ENCODE data around the gene TSPAN14.
A peak's percentile ranks its signal among the peaks of the same experiment; 100 is the strongest.

DNA sequence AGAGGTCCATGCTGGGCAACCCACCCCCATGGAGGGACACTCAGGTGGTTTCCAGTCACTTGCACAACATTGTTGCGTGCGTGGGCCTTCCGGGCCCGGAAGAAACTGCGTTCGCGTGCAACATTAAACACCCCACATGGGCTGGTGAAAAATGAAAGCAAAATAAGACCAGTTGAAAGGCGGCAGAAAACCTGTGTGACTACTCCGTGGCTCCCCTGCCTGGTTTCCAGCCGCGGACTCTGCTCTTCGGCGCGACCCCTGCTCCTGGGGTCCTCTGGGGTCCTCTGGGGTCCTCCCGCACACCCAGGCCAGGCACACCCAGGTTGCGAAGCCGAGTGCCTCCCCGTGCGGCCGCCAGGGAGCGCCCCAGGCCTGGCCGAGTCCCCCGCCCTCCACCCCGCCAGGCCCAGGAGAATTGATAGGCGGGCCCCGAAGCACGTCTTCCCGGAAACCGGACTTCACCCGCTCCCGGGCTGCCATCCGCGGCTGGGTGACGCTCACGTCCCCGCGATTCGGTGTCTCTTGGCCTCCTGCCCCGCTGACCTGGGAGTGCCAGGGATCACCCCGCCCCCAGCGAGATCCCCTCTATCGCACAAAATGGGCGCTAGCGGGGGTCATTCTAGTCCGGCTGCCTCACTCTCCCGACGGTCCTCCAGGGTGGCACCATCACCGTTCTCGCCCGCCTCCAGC lies 81.7 kb downstream of the TSPAN14 start:
- peak; percentile 55 for TF ChIP-seq POLR2A (IDR thresholded peaks at IDR 0.05; ENCODE audit: low read depth, low read length)
- TF ChIP-seq TAF1 (IDR thresholded peaks at IDR 0.05; ENCODE audit: low read depth, low read length), result no peak
- TF ChIP-seq POLR2AphosphoS5 (IDR thresholded peaks at IDR 0.05; ENCODE audit: low read depth, low read length), result no peak
